OCI-LY3 (cell line): ENCODE results near the gene SYT2.

Source experiments
- H2AFZ ChIP-seq: fragments of 200-600, 300-600 bp; shearing (Covaris generic); 2 replicates; pipeline ENCODE4 v1.6.0; 2014; ENCODE audit warnings: antibody characterized with exemption, low read depth, low read length
- H3K27ac ChIP-seq: fragments of 200-600, 300-600 bp; sonication (generic); 2 replicates; pipeline ENCODE4 v1.5.1; 2014; ENCODE audit warnings: mild to moderate bottlenecking, low read length, moderate library complexity, mixed read lengths
- H3K27me3 ChIP-seq: fragments of 200-600, 300-600 bp; sonication (generic); 2 replicates; pipeline ENCODE4 v1.6.1; 2014; ENCODE audit warnings: low read depth, low read length, mixed read lengths
- H3K36me3 ChIP-seq: fragments of 200-600, 300-600 bp; sonication (generic); replicated peaks from 2 replicates; pipeline ENCODE3; 2014; ENCODE audit warnings: low read depth, low read length, mixed read lengths
- H3K4me1 ChIP-seq: fragments of 300-600, 200-600 bp; sonication (generic); 2 replicates; pipeline ENCODE4 v1.6.1; 2014; ENCODE audit warnings: low read length, mixed read lengths
- H3K4me2 ChIP-seq: fragments of 200-600, 300-600 bp; sonication (generic); 2 replicates; pipeline ENCODE4 v1.6.1; 2014; ENCODE audit warnings: low read length, mixed read lengths
- H3K4me3 ChIP-seq: fragments of 300-600, 200-600 bp; sonication (generic); 2 replicates; pipeline ENCODE4 v1.5.1; 2014; ENCODE audit warnings: antibody characterized with exemption, mild to moderate bottlenecking, low read length, moderate library complexity
- H3K79me2 ChIP-seq: fragments of 300-600, 200-600 bp; shearing (Covaris generic); 2 replicates; pipeline ENCODE4 v1.6.1; 2014; ENCODE audit warnings: mild to moderate bottlenecking, low read length, mixed read lengths
- H3K9ac ChIP-seq: fragments of 300-600, 200-600 bp; shearing (Covaris generic); 2 replicates; pipeline ENCODE4 v1.6.0; 2014; ENCODE audit warnings: mild to moderate bottlenecking, low read length, moderate library complexity
- H3K9me3 ChIP-seq: fragments of 200-600, 300-600 bp; shearing (Covaris generic); 2 replicates; pipeline ENCODE4 v1.6.1; 2014; ENCODE audit warnings: low read length, mixed read lengths; ENCODE audit not compliant: insufficient read depth
- H4K20me1 ChIP-seq: fragments of 200-600, 300-600 bp; sonication (generic); 2 replicates; pipeline ENCODE4 v1.6.1; 2016; ENCODE audit warnings: low read length, mixed read lengths; ENCODE audit not compliant: insufficient read depth
- CTCF ChIP-seq: fragments of 200-600, 300-600 bp; sonication (generic); IDR thresholded peaks from 2 replicates; pipeline ENCODE4 v1.5.1; 2014; ENCODE audit warnings: antibody characterized with exemption, low read length, low read depth
- EZH2phosphoT487 ChIP-seq: fragments of 200-600 bp; shearing (Covaris generic); IDR thresholded peaks from 2 replicates; pipeline ENCODE4 v1.6.1; 2018; ENCODE audit warnings: antibody characterized with exemption, mixed run types, low read depth

SYT2 gene

GRCh38 chr1:202692959-202693555 is 17.2 kb downstream of the SYT2 start:
- Histone ChIP-seq H3K4me1 (no peaks in the 10 kb centered on the region), H3K27ac (no peak overlapping the region), H4K20me1 (peaks cover 38% of the 10 kb centered on the region), H3K27me3 (peaks cover 73% of the 10 kb centered on the region), H3K9me3 (no peaks in the 10 kb centered on the region), H3K79me2 (no peaks in the 10 kb centered on the region), H3K4me3 (no peak overlapping the region), H3K36me3 (no peaks in the 10 kb centered on the region), H3K4me2 (no peak overlapping the region), H3K9ac (no peak overlapping the region), H2AFZ (no peak overlapping the region)
- TF ChIP-seq CTCF (peak; percentile 37), EZH2phosphoT487 (no peak)

- Histone ChIP-seq H3K9ac (no peak overlapping the region), H3K27ac (no peak overlapping the region), H3K4me2 (no peak overlapping the region), H3K27me3 (peaks cover 72% of the 10 kb centered on the region), H2AFZ (no peak overlapping the region), H4K20me1 (peaks cover 41% of the 10 kb centered on the region), H3K4me3 (no peak overlapping the region), H3K36me3 (no peaks in the 10 kb centered on the region), H3K79me2 (no peaks in the 10 kb centered on the region), H3K9me3 (no peaks in the 10 kb centered on the region), H3K4me1 (no peaks in the 10 kb centered on the region)
- TF ChIP-seq EZH2phosphoT487 = no peak
- TF ChIP-seq CTCF = no peak
Measured at GRCh38 chr1:202691816-202692215, 18.4 kb downstream of the SYT2 start.

GRCh38 chr1:202689493-202690342 is 20.5 kb downstream of the SYT2 start:
- H3K9me3 ChIP-seq = no peaks in the 10 kb centered on the region
- H3K27me3 ChIP-seq = peaks cover 80% of the 10 kb centered on the region
- H3K36me3 ChIP-seq = no peaks in the 10 kb centered on the region
- no peak overlapping the region for H3K4me2 ChIP-seq
- H4K20me1 ChIP-seq = peaks cover 33% of the 10 kb centered on the region
- H3K4me3 ChIP-seq = no peak overlapping the region
- H3K27ac ChIP-seq = no peak overlapping the region
- no peak overlapping the region for H3K9ac ChIP-seq
- TF ChIP-seq CTCF = no peak
- no peak for TF ChIP-seq EZH2phosphoT487
- H3K4me1 ChIP-seq = no peaks in the 10 kb centered on the region
- H2AFZ ChIP-seq = no peak overlapping the region
- H3K79me2 ChIP-seq = no peaks in the 10 kb centered on the region

GRCh38 chr1:202689082-202689481 is 21.2 kb downstream of the SYT2 start:
- Histone ChIP-seq H2AFZ (no peak overlapping the region), H3K27ac (no peak overlapping the region), H3K36me3 (no peaks in the 10 kb centered on the region), H3K79me2 (no peaks in the 10 kb centered on the region), H3K4me2 (no peak overlapping the region), H4K20me1 (peaks cover 33% of the 10 kb centered on the region), H3K4me3 (no peak overlapping the region), H3K9me3 (no peaks in the 10 kb centered on the region), H3K27me3 (peaks cover 82% of the 10 kb centered on the region), H3K4me1 (no peaks in the 10 kb centered on the region), H3K9ac (no peak overlapping the region)
- TF ChIP-seq EZH2phosphoT487 (no peak), CTCF (no peak)
